ENCODE measurements around the gene DNAJC5G.

DNA sequence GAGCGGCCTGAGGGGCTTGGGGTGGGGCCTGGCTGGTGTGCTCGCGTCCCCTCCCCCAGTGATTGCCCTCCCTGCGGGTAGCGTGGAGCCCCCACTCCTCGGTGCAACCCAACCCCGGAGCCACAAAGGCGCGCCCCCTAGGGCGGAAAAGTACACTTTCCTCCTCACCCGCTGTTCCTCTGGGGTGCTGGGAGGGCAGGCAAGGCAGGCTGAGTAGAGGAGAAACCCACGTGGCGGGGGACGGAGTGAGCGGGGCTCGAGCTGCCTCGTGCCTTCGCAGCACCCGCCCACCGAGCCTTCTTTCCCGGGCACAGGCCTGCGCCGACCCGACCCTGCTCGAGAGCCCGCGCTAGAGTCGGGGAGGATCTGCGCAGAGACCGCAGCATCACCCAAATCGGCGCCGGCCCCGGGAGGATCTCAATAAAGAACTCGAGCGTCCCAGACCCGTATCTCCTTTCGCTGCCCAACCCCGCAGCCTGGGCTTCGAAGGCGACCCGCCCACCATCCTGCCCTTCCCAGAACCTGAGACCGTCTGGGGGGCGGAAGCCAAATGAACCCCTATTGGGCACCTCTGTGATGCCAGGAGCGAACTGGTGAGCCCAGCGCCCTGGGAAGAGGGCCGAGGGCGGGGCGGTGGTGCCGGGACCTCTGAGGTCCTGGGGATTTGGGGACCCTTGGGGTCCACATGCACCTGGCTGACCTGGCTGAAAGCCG lies 31.5 kb downstream of the DNAJC5G start:
- TF ChIP-seq, protein P1, sequence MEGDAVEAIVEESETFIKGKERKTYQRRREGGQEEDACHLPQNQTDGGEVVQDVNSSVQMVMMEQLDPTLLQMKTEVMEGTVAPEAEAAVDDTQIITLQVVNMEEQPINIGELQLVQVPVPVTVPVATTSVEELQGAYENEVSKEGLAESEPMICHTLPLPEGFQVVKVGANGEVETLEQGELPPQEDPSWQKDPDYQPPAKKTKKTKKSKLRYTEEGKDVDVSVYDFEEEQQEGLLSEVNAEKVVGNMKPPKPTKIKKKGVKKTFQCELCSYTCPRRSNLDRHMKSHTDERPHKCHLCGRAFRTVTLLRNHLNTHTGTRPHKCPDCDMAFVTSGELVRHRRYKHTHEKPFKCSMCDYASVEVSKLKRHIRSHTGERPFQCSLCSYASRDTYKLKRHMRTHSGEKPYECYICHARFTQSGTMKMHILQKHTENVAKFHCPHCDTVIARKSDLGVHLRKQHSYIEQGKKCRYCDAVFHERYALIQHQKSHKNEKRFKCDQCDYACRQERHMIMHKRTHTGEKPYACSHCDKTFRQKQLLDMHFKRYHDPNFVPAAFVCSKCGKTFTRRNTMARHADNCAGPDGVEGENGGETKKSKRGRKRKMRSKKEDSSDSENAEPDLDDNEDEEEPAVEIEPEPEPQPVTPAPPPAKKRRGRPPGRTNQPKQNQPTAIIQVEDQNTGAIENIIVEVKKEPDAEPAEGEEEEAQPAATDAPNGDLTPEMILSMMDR (IDR thresholded peaks at IDR 0.05), result no peak
- TF ChIP-seq POLR2A (IDR thresholded peaks at IDR 0.05), result no peak

Data from right lobe of liver (tissue), 4 donors.